Activated gamma-delta T cell treated with anti-CD3 and anti-CD28 coated beads, Interleukin-2, amount 50 U/mL, for 16 hours (primary cell): ENCODE measurements around the gene COX8A.
"Not testable (repeated sequence)": the region's sequence is repeated elsewhere in the genome, so short reads cannot be mapped to it uniquely, and the experiment has no call there.

Experiments
- DNase-seq: peaks from one replicate; pipeline ENCODE4 v3.0.0-alpha.2; 2020; ENCODE audit warnings: low read depth

COX8A gene

GRCh38 chr11:63969461-63969860 is 5.0 kb upstream of the COX8A start:
- DNase-seq: no peak

- no peak for DNase-seq
Observed at GRCh38 chr11:63970902-63971301, 3.5 kb upstream of the COX8A start.

- not testable (repeated sequence) for DNase-seq
Observed at GRCh38 chr11:63973912-63974258, 535 bp upstream of the COX8A start.

GRCh38 chr11:63978551-63979239 is 4.3 kb downstream of the COX8A start:
- no peak for DNase-seq

GRCh38 chr11:63979426-63979825 is 5.0 kb downstream of the COX8A start:
- no peak for DNase-seq

GRCh38 chr11:63985812-63986155 is 11.4 kb downstream of the COX8A start:
- DNase-seq: peak; percentile 42

- DNase-seq: peak; percentile 79
Observed at GRCh38 chr11:63986156-63986931, 11.9 kb downstream of the COX8A start, which contains the start of gene OTUB1. Gene OTUB1 (plus strand): TSS chr11:63986438. CDS start chr11:63986457, 19 bp downstream.

- DNase-seq: no peak
Observed at GRCh38 chr11:63986932-63987513, 12.6 kb downstream of the COX8A start.

GRCh38 chr11:63991558-63991957 is 17.1 kb downstream of the COX8A start:
- no peak for DNase-seq

- no peak for DNase-seq
Observed at GRCh38 chr11:63993100-63993499, 18.7 kb downstream of the COX8A start.

- DNase-seq: no peak
Observed at GRCh38 chr11:63993993-63994392, 19.6 kb downstream of the COX8A start.

GRCh38 chr11:63996512-63996911 is 22.1 kb downstream of the COX8A start:
- DNase-seq: no peak

- no peak for DNase-seq
Observed at GRCh38 chr11:63997104-63997700, 22.8 kb downstream of the COX8A start.

- DNase-seq: no peak
Observed at GRCh38 chr11:63997801-63998337, 23.4 kb downstream of the COX8A start.

- DNase-seq: no peak
Observed at GRCh38 chr11:63998558-63999348, 24.3 kb downstream of the COX8A start.

GRCh38 chr11:63999349-64000025 is 25.1 kb downstream of the COX8A start:
- peak; percentile 42 for DNase-seq

- peak; percentile 56 for DNase-seq
Observed at GRCh38 chr11:64000026-64000739, 25.8 kb downstream of the COX8A start.

GRCh38 chr11:64000740-64001483 is 26.5 kb downstream of the COX8A start:
- DNase-seq: no peak

- DNase-seq: no peak
Observed at GRCh38 chr11:64001484-64002420, 27.3 kb downstream of the COX8A start.
